OCI-LY3 (cell line): ENCODE measurements around the gene OR1K1.

Source experiments
- EZH2phosphoT487 ChIP-seq: fragments of 200-600 bp; shearing (Covaris generic); IDR thresholded peaks from 2 replicates; pipeline ENCODE4 v1.6.1; 2018; ENCODE audit warnings: antibody characterized with exemption, mixed run types, low read depth
- TF ChIP-seq, protein P1 (sequence below): fragments of 200-600, 300-600 bp; sonication (generic); IDR thresholded peaks from 2 replicates; pipeline ENCODE4 v1.5.1; 2014; ENCODE audit warnings: antibody characterized with exemption, low read length, low read depth

- TF ChIP-seq, protein P1, sequence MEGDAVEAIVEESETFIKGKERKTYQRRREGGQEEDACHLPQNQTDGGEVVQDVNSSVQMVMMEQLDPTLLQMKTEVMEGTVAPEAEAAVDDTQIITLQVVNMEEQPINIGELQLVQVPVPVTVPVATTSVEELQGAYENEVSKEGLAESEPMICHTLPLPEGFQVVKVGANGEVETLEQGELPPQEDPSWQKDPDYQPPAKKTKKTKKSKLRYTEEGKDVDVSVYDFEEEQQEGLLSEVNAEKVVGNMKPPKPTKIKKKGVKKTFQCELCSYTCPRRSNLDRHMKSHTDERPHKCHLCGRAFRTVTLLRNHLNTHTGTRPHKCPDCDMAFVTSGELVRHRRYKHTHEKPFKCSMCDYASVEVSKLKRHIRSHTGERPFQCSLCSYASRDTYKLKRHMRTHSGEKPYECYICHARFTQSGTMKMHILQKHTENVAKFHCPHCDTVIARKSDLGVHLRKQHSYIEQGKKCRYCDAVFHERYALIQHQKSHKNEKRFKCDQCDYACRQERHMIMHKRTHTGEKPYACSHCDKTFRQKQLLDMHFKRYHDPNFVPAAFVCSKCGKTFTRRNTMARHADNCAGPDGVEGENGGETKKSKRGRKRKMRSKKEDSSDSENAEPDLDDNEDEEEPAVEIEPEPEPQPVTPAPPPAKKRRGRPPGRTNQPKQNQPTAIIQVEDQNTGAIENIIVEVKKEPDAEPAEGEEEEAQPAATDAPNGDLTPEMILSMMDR = no peak
- no peak for TF ChIP-seq EZH2phosphoT487
These were observed 15.6 kb downstream of the OR1K1 start for GRCh38 chr9:122815544-122815943.
